ENCODE data around the gene CDC25A.

CDC25A gene

DNA sequence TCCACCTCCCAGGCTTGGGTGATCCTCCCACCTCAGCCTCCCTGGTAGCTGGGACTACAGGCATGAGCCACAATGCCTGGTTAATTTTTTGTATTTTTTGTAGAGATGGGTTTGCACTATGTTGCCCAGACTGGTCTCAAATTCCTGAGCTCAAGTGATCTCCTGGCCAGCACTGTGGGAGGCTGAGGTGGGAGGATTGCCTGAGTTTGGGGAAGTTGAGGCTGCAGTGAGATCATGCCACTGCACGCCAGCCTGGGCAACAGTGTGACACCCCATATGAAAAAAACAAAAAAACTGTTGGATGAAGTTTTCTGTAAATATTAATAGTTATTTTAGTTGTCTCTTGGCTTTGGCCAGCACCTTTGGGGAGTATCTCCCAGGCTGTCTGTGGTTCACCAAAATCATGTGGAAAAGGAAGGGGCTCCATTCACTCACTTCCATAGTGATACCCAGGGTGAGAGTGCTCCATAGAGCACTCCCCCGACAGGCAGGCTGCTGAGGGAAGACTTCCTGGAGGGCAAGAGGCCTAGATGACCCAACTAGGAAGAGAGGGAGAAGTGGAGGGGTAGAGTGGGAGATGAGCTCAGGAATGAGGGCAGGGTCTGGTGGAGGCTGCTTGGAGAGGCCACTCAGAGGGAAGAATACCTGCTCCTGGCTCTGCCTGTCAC is 47.1 kb downstream of the CDC25A start:
- DNase-seq, result no peak

- no peak for DNase-seq
Observed at GRCh38 chr3:48140336-48140757, 47.9 kb downstream of the CDC25A start.

GRCh38 chr3:48137425-48137999 is 50.7 kb downstream of the CDC25A start:
- no peak for DNase-seq

- DNase-seq, result no peak
Observed at GRCh38 chr3:48135552-48136495, 52.4 kb downstream of the CDC25A start.

DNA sequence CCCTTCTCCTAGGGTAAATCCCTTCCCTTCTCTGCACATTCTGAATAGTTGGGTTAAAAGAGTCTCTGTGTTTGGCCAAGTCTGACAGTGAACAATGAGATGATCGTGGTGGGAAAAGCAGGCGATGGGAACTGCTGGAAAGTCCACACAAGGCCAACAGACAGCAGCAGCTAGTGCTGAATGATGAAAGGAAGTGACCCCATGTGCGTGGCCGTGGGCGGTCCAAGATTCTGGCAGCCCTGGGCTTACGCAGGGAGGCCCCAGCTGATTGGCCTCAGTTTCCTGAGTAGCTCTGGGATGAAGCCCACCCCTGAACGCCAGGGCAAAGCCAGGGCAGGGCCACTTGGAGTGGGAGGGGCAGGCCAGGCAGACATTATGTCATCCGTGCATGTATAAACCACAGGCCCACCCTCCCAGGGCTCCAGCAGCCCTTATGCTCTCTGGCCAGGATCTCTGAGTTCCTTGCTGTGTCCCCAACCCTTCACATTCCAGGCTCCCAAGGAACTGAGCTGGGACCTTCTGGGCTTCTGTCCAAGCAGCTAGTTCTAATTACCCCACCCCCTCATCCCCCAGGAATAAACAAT is 57.8 kb downstream of the CDC25A start:
- DNase-seq, result no peak

GRCh38 chr3:48129921-48130320 is 58.3 kb downstream of the CDC25A start:
- no peak for DNase-seq

GRCh38 chr3:48128774-48129173 is 59.4 kb downstream of the CDC25A start:
- DNase-seq, result no peak

GRCh38 chr3:48125886-48126622 is 62.2 kb downstream of the CDC25A start:
- DNase-seq, result no peak

- DNase-seq, result no peak
Observed at GRCh38 chr3:48125013-48125705, 63.1 kb downstream of the CDC25A start.

GRCh38 chr3:48123346-48123745 is 64.9 kb downstream of the CDC25A start:
- no peak for DNase-seq

DNA sequence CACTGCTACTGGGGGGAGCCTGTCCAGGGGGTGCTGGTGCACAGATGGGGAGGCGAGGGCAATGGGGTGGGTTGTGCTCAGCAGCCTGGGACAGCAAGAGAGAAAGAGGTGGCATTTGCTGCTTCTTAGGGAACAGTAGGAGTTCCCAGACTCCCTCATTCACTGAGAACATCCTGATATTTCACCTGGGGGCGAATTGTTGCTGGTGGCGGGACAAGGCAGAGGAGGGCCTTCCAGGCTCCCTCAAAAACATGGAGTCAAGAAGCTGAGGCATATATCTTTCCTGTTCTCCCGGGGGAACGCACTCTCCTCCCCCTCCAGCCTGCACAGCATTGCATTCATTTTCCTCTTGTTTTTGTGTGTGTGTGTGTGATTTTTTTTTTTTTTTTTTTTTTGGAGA is 65.7 kb downstream of the CDC25A start:
- DNase-seq, result no peak

- DNase-seq, result no peak
Observed at GRCh38 chr3:48120223-48120622, 68.0 kb downstream of the CDC25A start.

DNA sequence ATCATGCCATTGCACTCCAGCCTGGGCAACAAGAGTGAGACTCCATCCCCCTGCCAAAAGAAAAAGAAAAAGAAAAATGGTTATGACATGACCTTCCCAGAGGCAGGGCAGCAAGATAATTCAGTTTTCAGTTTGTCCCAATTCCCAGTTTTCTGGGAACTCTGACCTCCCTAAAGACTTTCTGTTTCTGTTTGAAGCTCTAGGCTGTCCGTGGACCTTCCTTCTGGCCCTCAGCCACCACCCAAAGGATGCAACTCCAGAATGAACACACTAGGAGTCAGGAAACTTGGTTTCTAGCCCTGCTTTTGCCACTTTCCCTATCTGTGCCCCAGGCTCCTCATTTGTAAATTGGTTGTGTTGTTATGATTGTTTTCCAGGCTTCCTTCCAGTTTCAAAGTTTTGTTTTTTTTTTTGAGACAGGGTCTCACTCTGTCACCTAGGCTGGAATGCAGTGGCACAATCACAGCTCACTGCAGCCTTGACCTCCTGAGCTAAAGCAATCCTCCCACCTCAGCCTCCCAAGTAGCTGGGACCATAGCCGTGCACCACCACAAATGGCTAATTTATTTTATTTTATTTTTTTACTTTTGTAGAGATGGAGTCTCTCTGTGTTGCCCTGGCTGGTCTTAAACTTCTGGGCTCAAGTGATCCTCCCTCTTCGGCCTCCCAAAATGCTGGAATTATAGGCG is 68.6 kb downstream of the CDC25A start:
- DNase-seq, result no peak

DNA sequence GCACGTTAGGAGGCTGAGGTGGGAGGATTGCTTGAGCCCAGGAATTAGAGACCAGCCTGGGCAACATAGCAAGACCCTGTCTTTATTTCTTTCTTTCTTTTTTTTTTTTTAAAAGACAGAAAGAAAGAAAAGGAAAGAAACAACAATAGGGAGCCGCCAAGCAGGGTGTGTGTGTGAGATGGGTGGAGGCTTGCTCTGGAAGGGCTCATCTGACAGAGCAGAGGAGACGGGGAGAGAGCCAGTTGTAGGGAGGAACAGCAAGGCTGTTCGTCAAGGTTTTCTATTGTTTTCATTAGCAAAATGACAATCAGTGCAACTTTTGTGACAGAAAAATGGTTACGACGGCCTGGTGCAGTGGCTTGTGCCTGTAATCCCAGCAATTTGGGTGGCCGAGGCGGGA is 69.3 kb downstream of the CDC25A start:
- no peak for DNase-seq

- DNase-seq, result no peak
Observed at GRCh38 chr3:48118322-48118721, 69.9 kb downstream of the CDC25A start.

DNA sequence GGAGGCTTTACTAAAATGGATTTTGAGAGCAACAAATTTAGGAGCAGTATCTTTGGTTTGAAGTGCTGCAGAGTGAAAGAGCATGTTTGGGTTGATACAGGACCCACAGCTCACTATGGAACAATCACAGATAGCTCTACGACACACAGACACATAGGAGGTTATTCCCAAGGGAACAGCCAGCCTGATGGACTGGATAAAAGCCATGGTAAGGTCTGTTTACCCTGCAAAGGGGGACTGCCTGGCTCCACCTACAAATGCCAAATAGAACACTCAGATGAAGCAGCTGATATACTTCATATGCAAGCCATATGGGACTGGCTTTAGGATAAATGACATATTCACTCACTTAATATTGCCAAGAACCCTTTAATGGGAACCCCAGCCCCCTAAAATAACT is 75.4 kb downstream of the CDC25A start:
- DNase-seq, result no peak

- DNase-seq, result peak; percentile 13 to 62
Observed at GRCh38 chr3:48112108-48112791, 76.0 kb downstream of the CDC25A start.

DNA sequence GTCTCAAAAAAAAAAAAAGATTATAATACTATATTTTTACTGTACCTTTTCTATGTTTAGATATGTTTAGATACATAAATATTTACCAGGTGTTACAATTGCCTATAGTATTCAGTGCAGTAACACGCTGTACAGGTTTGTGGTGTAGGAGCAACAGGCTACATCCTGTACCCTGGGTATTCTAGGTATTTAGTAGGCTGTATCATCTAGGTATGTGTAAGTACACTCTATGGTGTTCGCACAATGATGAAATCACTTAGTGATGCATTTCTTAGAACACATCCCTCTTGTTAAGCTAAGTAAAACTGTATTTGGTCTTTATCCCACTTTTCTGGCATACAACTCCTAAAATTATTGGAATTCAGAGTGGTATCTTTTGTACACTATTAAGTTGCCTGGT is 77.8 kb downstream of the CDC25A start:
- no peak for DNase-seq

DNA sequence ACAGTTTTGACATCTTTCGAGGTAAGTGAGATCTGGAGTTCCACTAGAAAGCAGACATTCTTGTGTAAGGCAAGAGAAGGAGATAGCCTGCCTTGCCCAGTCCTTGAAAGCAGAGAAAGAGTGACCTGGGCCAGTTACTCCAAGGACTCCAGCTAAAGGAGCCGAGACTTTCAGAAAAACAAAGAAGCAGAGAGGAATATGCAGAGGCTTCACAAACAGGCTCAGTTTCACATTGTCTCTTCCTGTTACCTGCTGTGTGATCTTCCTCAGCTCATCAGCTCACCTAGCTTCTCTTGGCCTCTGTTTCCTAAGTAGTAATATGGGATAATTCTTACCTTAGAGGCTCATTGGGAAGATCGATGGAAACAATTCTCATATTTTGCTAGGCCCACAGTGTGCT is 81.0 kb downstream of the CDC25A start:
- no peak for DNase-seq

Measured in CD4-positive, alpha-beta T cell treated with Interferon alpha-2 for 1 hour (primary cell).